GM12878 (cell line): ENCODE measurements around the gene UNKL. TPM values are rescaled to one million over a fixed set of nuclear protein-coding genes. Genes with fewer than 3 reads are reported as not detected.

Experiments
- CBX3 ChIP-seq: fragments of 200-600 bp; sonication (generic); IDR thresholded peaks from 2 replicates; pipeline ENCODE4 v1.6.1; 2016; ENCODE audit warnings: low read depth, borderline replicate concordance
- HDAC6 ChIP-seq: fragments of 200-600 bp; sonication (generic); IDR thresholded peaks from one replicate; pipeline ENCODE4 v1.8.0; 2017; ENCODE audit warnings: antibody characterized with exemption; ENCODE audit not compliant: unreplicated experiment
- IRF4 ChIP-seq: IDR thresholded peaks from 2 replicates; pipeline ENCODE4 v1.6.1; 2011; ENCODE audit warnings: low read depth, low read length
- NFIC ChIP-seq: IDR thresholded peaks from 2 replicates; pipeline ENCODE4 v1.6.1; 2012; ENCODE audit warnings: low read depth, mild to moderate bottlenecking, inconsistent platforms, low read length, moderate library complexity
- NR2F1 ChIP-seq: fragments of 450-650 bp; conservative IDR thresholded peaks from 2 replicates; pipeline ENCODE4 v1.6.1; 2017; ENCODE audit warnings: mild to moderate bottlenecking
- POU2F2 ChIP-seq: IDR thresholded peaks from 3 replicates; pipeline ENCODE4 v1.6.1; 2011; ENCODE audit warnings: low read depth, mild to moderate bottlenecking, low read length, borderline replicate concordance
- STAT3 ChIP-seq: IDR thresholded peaks from 2 replicates; pipeline ENCODE4 v1.6.1; 2011; ENCODE audit warnings: low read depth, low read length, improper control_type of control experiment
- ZBED1 ChIP-seq: IDR thresholded peaks from 2 replicates; pipeline ENCODE4 v1.6.1; 2016; ENCODE audit warnings: borderline replicate concordance
- polyA plus RNA-seq, 11 experiments: library from polyadenylated mRNA; depleted of rRNA in 4 of 11; unstranded in 6 of 11; stranded (reverse) in 5 of 11; fragments of >200 nt; fragmentation: Nextera tagmentation in 4 of 11; fragmentation: Illumina TruSeq in 1 of 11; extraction: Ambion mirVana in 4 of 11; extraction: Trizol in 1 of 11; gene quantifications; 1 replicate in 1 of 11; 2 replicates in 10 of 11; pipeline versions ENCODE4 v1.2.1 to v1.2.3, GENCODE V29; 2011 to 2016; ENCODE audit warnings: inconsistent platforms in 2 of 11, missing spikeins in 2 of 11, low read depth in 1 of 11
- total RNA-seq, 4 experiments: library from RNA; depleted of rRNA in 3 of 4; stranded (reverse); fragments of >200 nt in 3 of 4; fragmentation: Illumina TruSeq in 1 of 4; extraction: Trizol in 1 of 4; gene quantifications; 2 replicates each; pipeline versions ENCODE4 v1.2.1 to v1.2.3, GENCODE V29; 2013 to 2021
- TF ChIP-seq, protein P1 (sequence below): fragments of 450-650 bp; IDR thresholded peaks from 2 replicates; pipeline ENCODE4 v1.6.1; 2016; ENCODE audit warnings: mild to moderate bottlenecking
- TF ChIP-seq, protein P2 (sequence below): IDR thresholded peaks from 2 replicates; pipeline ENCODE4 v1.6.1; 2011; ENCODE audit warnings: borderline replicate concordance, low read depth, mild to moderate bottlenecking, moderate library complexity, mixed read lengths, low read length; ENCODE audit not compliant: insufficient read depth; ENCODE audit errors: extremely low read length
- TF ChIP-seq, protein P3 (sequence below): fragments of 450-650 bp; IDR thresholded peaks from 2 replicates; pipeline ENCODE4 v1.6.1; 2017; ENCODE audit warnings: mild to moderate bottlenecking, moderate library complexity
- TF ChIP-seq, protein P4 (sequence below): IDR thresholded peaks from 2 replicates; pipeline ENCODE4 v1.6.1; 2011; ENCODE audit warnings: mild to moderate bottlenecking, low read depth, low read length, moderate library complexity; ENCODE audit not compliant: insufficient replicate concordance
- TF ChIP-seq, protein P5 (sequence below): fragments of 450-650 bp; IDR thresholded peaks from 2 replicates; pipeline ENCODE4 v1.6.1; 2017; ENCODE audit warnings: borderline replicate concordance

The UNKL gene
- total and polyA plus RNA-seq, 10 of the 15 experiments (the other 5 are each of a cell fraction or from before 2014, with no cell fraction given): 0.40 to 21.6 (median 9.1) TPM

DNA sequence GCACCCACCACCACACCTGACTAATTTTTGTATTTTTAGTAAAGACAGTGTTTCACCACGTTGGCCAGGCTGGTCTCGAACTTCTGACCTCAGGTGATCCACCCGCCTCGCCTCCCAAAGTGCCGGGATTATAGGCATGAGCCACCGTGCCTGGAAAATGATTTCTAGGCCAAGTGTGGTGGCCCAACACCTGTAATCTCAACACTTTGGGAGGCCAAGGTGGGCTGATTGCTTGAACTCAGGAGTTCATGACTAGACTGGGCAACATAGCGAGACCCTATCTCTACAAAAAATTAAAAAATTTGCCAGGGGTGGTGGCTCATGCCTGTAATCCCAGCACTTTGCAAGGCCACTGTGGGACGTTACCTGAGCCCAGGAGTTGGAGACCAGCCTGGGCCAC lies 92.1 kb downstream of the UNKL start (continued):
- TF ChIP-seq, protein P1, sequence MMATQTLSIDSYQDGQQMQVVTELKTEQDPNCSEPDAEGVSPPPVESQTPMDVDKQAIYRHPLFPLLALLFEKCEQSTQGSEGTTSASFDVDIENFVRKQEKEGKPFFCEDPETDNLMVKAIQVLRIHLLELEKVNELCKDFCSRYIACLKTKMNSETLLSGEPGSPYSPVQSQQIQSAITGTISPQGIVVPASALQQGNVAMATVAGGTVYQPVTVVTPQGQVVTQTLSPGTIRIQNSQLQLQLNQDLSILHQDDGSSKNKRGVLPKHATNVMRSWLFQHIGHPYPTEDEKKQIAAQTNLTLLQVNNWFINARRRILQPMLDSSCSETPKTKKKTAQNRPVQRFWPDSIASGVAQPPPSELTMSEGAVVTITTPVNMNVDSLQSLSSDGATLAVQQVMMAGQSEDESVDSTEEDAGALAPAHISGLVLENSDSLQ: no peak
- TF ChIP-seq NR2F1 (no peak), STAT3 (no peak), NFIC (no peak), ZBED1 (no peak), HDAC6 (no peak), CBX3 (no peak), IRF4 (no peak), POU2F2 (no peak)
- TF ChIP-seq, protein P2, sequence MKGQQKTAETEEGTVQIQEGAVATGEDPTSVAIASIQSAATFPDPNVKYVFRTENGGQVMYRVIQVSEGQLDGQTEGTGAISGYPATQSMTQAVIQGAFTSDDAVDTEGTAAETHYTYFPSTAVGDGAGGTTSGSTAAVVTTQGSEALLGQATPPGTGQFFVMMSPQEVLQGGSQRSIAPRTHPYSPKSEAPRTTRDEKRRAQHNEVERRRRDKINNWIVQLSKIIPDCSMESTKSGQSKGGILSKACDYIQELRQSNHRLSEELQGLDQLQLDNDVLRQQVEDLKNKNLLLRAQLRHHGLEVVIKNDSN: no peak
- TF ChIP-seq, protein P3, sequence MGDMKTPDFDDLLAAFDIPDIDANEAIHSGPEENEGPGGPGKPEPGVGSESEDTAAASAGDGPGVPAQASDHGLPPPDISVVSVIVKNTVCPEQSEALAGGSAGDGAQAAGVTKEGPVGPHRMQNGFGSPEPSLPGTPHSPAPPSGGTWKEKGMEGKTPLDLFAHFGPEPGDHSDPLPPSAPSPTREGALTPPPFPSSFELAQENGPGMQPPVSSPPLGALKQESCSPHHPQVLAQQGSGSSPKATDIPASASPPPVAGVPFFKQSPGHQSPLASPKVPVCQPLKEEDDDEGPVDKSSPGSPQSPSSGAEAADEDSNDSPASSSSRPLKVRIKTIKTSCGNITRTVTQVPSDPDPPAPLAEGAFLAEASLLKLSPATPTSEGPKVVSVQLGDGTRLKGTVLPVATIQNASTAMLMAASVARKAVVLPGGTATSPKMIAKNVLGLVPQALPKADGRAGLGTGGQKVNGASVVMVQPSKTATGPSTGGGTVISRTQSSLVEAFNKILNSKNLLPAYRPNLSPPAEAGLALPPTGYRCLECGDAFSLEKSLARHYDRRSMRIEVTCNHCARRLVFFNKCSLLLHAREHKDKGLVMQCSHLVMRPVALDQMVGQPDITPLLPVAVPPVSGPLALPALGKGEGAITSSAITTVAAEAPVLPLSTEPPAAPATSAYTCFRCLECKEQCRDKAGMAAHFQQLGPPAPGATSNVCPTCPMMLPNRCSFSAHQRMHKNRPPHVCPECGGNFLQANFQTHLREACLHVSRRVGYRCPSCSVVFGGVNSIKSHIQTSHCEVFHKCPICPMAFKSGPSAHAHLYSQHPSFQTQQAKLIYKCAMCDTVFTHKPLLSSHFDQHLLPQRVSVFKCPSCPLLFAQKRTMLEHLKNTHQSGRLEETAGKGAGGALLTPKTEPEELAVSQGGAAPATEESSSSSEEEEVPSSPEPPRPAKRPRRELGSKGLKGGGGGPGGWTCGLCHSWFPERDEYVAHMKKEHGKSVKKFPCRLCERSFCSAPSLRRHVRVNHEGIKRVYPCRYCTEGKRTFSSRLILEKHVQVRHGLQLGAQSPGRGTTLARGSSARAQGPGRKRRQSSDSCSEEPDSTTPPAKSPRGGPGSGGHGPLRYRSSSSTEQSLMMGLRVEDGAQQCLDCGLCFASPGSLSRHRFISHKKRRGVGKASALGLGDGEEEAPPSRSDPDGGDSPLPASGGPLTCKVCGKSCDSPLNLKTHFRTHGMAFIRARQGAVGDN: no peak
- TF ChIP-seq, protein P4, sequence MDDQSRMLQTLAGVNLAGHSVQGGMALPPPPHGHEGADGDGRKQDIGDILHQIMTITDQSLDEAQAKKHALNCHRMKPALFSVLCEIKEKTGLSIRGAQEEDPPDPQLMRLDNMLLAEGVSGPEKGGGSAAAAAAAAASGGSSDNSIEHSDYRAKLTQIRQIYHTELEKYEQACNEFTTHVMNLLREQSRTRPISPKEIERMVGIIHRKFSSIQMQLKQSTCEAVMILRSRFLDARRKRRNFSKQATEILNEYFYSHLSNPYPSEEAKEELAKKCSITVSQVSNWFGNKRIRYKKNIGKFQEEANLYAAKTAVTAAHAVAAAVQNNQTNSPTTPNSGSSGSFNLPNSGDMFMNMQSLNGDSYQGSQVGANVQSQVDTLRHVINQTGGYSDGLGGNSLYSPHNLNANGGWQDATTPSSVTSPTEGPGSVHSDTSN: no peak
- TF ChIP-seq, protein P5, sequence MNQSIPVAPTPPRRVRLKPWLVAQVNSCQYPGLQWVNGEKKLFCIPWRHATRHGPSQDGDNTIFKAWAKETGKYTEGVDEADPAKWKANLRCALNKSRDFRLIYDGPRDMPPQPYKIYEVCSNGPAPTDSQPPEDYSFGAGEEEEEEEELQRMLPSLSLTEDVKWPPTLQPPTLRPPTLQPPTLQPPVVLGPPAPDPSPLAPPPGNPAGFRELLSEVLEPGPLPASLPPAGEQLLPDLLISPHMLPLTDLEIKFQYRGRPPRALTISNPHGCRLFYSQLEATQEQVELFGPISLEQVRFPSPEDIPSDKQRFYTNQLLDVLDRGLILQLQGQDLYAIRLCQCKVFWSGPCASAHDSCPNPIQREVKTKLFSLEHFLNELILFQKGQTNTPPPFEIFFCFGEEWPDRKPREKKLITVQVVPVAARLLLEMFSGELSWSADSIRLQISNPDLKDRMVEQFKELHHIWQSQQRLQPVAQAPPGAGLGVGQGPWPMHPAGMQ: no peak
